HG03097 (cell line): ENCODE measurements around the gene PSMG3.

Experiments
- ATAC-seq: cut with Tn5 transposase; IDR thresholded peaks from one replicate; pipeline ENCODE4 v1.9.1; 2021; ENCODE audit not compliant: unreplicated experiment, low FRiP score

The PSMG3 gene

DNA sequence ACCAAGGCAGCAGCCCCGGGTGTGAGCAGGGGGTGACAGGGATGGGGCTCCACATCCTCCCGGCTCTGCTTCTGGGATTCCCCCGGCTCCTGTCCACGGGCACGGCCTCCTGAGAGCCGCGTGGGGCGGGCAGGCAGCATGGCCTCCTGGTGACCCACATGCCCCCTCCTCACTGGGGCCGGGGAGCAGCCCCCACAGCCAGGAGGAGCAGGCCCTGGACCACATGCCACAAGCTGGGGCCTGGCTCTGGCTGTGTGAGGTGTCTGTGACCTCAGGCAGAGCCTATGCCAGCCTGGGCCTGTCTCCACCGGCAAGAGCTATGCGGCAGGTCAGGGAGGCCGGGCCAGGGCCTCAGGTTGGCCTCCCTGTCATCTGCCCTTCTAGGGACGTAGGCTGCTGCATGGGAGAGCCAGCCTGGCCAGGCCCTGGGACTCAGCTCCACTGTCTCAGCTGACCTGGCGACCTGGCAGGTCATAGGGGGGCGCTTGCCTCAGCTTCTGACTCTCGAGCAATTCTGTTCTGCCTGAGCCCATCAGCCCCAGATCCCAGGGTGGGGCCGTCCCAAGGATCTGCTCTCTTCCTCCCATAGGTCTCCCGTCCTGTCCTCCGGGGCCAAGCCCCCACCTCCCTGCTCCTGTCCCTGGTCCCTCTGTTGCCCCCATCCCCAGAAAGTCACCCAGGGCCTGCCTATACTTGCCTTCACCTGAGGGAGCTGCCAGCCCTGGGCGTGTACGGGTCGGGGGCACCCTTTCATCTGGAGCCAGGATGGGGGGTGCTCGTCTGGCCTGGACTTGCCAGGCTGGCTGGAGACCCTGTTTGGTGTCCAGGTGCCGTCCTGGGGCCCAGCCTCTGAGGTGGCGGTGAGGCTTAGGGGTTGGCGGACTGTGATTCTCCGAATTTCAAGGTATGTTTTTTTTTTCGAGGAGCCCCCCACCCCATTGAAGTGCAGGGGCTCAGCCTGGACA, 9.9 kb downstream of the PSMG3 start:
- ATAC-seq, result no peak

DNA sequence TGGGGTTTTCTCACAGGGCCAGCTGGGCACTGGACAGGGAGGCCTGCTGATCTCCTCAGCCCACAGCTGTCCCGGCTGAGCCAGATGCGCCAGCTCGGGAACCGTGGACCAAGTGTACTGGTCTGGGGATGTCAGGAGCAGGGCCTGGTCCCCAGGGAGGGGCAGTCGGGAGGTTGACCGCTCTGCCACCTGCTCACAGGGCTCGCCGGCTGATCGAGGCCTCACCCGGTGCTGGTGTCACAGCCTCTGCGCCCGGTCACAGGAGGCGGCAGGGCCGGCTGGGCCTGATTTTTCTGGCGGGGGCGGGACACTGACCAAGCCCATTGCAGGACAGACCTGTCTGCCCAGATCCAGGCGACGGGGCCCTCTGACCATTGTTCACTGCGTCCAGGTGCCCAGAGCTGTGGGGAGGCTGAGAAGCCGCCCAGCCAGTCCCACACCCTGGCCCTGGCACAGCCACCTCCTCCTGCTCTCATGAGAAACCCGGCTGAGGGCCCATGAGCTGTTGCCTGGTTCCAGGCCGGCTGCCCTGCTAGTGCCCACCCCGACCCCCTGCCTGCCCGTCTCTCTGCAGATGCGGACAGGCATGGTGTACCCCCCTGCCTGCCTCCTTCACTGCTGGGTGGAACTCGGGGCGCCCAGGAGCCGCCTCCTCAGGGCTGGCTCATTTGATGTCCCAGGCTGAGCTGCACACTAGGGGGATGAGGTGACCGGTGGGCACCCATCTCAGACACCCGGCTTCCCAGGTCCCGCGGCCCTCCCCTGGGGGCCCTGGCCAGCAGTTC, 10.8 kb downstream of the PSMG3 start:
- no peak for ATAC-seq

DNA sequence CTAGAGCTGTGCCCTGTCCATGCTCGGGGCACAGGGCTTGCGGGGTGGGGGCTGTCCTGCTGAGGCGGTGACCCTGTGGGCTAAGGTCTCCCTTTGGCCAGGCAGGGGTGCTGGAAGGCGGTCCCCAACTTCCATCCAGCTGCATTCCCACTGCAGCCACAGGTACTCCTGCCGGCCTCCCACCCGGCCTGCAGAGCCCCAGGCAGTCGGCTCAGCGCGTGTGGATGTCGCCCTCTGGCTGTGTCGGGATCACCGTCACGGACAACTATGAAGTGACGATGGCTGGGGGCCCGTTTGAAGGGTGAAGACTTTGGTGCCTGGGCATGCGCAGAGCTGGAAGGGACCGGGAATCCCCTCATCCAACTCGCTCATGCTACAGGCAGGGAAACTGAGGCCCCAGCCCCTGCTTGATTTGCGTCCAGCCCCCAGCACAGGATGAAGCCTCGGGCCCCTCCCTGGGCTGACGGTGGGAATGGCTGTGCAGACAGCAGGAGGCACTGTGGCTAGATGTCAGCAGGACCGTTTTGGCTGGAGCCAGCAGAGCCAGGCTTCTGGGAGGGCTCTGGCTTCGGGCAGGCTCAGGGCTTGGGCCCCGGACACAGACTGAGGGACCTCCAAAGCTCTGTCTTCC, 11.5 kb downstream of the PSMG3 start:
- no peak for ATAC-seq

DNA sequence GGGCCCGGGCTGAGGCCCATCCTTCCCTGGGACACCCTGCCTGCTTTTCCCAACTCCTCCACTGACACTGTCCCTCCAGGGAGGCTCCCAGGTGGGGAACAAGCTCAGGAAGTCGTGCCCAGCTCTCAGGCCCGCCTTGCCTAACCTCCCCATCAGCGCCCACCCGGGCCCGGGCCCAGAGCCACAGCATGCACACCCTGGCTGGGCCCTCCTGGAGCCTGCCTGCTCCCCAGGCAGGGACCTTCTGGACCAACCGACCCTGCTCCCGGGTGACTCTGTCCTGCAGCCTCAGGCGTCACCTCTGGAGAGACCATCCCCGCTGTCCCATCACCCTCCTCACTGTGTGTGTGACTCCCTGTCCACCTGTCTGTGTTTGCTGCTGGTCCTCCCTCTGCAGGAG, 12.1 kb downstream of the PSMG3 start:
- ATAC-seq, result no peak

DNA sequence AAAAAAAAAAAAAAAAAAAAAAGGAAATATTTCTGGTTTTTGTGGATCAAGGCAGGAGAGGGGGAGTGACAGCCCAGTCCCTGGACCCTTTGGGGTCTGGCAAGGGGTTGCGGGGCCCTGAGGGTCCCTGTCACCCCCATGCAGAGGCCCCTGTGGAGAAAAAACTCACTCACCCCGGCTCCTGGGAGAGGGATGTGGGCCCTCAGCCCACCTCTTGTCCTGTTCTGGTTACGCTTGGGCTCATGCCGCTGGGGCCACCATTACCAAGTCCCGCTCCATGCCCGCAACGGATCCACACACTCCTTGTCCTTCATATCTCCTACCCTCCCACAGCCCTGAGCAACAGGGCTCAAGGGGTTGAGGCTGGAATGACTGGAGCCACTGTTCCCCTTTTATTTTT, 12.8 kb downstream of the PSMG3 start:
- ATAC-seq, result no peak

DNA sequence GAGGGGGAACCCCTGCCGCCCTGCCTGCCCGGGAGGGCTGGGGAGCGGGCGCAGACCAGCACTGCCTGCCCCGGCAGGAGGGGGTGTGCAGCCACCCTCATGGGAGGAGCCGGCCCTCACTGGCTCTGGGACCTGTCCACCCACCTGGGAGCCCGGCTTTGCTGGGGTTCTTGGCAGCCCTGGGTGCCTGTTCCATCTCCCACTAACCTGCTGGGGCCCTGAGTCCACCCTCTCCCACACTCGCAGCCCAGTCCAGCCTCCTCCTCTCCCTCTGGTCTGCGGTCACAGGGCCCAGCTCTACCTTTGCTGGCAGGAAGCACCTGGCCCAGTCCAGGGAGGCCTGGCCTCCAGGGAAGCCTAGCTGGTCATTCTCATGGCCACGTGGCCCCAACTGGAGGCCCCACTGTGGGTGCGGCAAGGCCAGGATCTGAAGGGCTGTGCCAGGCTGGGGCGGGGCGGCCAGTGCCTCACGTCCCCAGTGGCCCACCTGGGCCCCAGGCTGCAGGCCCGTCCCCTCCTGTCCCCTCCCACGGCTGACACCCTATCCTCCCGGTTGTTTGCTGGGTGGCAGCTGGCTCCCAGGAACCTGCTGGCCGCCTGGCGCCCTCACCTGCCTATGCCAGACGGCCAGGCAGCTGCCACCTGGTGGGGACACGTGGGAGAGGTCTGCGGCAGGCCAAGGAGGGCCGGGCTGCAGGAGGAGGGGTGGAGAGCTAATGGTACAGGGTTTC, 13.9 kb downstream of the PSMG3 start, which contains the start of gene TMEM184A:
Gene TMEM184A (minus strand): TSS at position 393 of the 731 bp plus-strand sequence. CDS start 721 bp downstream, outside the sequence.
- ATAC-seq, result no peak

DNA sequence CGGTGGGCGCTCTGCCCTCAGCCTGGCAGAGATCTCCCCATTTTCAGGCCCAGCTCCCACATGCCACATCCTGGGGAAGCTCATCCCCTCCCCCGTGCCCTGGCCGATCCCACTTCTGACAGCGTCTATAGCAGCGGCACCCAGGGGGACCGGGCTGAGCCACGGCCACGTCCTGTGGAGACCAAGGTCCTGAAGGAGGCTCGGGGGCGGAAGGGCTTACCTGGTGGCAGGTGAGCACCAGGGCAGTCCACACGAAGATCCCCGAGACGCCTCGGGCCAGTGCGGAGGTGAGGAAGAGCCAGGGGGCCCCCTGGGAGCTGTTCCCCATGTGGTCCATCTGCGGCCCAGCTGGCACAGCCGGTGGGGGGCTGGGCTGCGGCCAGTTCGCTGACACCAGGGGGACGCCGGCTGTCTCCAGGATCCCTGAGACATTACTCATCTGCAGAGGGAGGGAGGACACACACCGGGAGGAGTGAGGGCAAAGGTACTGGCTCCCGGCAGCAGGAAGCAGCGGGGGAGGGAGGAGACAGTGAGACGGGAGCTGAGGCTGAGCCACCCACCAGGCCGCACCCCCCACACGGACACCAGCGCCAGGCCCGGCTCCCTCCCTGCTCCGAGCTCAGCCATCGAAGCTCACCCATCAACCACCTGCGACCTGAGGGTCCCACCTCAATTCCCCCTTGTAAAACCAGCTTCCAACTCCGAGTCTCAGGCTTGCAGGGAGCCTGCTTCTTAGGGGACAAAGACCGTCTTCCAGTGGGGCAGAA, 14.6 kb downstream of the PSMG3 start:
- no peak for ATAC-seq

DNA sequence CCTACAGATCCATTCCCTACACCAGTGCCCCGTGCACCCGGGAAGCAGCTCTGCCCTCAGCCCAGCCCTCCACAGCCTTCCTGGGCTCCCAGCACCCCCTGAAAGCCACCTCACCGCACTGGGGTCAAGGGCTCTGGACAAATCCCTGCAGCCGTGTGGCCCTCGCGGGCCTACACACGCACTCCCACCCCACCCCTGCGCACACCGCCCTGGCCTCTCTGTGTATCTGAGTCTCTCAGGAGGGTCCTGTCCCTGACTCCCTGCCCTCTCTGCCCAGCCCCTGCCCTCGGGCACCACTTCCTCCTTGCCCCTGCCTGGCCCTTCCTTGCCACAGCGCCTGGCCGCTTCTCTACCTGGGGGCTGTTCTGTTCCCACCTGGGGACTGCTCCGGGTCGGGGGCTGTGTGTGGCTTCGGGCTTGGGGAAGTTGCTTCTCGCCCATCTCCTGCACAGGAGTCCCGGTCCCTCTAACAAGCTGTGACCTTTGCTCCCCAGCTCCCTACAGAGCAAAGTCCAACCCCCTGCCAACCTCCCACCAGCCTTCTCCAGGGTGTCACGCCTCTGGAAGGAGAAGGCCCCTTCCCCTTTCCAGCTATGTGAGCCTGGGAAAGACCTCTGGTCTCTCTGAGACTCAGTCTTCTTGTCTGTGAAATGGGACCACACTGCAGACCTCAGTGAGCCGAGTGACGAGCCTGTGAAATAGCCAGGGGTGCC, 15.3 kb downstream of the PSMG3 start:
- ATAC-seq, result no peak

DNA sequence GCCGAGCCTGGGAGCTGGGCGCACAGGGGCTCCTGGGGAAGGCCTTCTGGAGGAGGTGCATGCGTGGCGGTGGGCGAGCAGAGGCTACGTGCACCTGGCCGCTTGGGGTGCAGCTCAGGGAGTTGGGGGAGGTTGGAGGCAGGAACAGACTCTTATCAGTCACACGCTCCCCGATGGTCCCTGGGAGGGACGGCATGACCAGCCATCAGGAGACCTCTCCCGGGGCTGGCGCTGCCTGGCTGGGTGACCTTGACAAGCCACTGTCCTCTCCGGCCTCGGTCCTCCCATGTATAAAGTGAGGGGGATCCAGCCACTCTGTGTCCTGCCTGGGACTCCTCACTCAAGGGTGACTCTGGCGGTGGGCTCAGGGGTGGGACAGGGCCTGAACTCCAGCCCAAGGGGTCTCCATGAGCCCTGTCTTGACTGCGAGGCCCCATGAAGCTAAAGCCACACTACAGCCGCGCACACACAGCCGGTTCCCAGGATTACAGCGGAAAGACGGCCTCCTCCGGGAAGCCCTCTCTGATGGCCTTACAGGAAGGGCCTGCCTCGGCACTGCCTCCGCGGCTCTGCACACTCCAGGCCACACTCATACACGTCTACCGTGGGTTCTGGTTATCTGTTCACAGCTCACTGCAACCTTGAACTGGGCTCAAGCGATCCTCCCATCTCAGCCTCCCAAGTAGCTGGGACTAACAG, 16.2 kb downstream of the PSMG3 start:
- ATAC-seq, result no peak

DNA sequence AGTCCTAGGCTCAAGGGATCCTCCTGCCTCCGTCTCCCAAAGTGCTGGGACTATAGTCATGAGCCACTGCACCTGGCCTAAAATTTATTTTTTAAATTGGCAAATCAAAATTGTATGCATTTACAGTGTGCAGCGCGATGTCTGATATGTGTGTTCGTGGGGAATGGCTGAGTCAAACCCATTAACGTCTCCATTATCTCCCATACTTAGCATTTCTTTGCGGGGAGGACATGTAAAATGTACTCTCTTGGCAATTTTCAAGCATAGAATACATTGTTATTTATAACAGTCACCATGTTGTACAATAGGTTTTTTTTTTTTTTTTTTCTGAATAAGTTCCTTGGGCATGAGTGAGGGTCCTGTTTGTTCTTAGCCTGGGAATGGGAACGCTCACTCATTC, 17.6 kb downstream of the PSMG3 start:
- ATAC-seq, result no peak

DNA sequence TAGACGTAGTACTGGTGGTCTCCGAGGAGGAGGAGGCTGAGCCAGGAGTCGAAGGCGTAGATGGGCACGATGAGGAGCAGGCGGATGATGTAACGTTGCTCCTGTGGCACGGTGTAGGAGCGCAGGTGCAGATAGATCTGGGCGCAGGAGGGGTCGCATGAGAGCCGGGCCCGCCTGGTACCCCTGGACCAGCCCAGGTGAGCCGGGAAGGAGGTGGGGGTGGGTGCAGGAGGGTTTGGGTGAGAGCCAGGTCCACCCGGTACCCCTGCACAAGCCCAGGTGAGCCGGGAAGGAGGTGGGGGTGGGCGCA, 19.0 kb downstream of the PSMG3 start:
- ATAC-seq, result no peak

DNA sequence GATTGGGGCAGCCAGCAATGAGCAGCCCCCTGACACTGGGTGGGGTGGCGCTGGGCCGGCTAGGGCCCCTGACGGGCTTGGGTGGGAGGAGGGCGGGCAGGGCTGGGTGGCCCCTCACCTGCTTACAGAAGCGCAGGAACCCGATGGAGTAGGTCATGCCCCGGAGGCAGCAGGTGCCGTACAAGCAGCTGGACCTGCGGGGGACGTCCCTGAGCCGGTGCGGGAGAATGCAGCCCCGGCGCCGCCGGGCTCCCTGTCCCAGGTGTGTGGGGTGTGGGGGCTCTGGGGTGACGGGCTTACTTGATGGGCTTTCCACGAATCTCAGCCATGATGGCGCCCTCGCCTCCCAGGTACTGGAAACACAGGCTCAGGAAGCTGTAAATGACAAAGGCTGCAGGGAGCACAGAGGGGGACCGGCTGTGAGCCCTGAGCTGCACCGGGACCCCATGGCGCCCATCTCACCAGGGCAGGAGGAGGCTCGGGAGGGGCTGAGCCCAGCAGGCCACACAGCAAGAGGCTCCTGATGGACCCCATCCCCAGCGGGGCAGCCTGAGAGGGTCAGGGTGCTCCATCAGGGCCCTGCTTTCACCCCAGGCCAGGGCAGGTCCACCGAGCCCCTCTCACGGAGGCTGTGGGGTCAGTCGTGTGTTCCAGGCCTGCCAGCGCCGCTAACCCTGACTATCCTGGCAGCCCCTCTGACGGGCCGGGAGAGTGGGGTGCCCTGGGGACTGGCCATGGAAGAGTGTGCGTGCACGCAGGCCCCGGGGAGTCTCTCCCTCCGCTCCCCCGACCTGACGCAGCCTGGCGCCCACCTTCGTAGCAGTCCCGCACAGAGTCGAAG, 19.6 kb downstream of the PSMG3 start:
- no peak for ATAC-seq

DNA sequence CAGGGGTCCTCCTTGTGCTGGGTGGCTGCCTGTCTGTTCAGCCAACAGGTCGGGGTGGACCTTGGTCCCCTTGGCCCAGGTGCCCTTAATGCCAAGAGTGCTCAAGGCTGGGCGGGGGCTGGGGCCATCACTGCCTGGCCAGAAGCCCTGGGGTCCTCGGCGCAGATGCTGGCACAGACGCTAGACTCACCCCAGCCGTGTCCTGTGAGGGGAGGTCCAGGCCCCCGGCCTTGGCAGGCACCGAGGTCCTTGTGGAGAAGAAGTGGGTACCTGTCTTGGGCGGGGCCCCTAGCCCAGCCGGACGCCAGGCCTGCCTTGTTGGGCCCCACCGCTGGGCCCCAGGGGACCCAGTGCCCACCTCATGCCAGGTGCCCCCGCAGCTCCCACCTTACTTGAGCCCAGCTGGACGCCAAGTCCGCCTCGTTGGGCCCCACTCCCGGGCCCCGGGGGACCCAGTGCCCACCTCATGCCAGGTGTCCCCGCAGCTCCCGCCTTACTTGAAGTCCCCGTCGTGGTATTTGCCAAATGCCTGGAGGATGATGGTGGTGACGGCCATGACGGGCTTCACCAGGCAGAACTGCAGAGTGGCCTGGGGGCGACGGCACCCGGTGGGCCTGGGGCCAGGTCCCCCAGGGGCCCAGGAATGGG, 20.4 kb downstream of the PSMG3 start:
- no peak for ATAC-seq

DNA sequence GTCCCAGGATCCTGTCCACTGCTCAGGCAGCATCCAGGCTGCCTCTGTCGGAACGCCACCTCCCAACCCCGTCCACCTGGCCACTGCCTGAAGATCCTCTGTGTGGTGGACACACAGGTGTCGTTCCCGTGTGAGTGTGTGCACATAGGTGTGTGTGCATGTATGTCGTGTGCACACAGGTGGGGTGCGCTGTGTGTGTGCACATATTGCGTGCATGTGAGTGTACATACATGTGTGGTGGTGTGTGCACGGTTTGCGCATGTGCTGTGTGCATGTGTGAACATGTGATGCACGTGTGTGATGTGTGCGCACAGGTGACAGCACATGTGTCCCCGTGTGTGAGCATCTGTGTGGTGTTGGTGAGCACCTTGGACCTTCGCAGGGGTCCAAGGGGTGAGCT, 20.9 kb downstream of the PSMG3 start:
- no peak for ATAC-seq

DNA sequence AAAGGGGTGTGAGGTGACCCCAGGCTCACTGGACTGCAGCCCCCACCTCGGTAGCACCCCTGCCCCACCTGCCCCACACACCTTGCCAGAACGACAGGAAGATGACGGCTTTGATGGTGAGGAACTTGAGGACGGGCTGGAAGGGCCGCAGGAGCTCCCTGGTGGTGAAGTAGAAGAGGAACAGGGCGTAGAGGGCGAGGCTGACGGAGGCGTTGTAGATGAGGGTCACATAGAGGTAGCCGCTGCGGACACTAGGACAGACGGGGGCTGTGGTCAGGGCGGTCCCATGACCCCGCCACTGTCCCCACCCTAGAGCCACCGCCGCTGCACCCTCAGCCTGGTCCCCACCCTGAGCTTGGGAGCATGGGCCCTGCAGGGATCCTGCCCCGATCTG, 21.4 kb downstream of the PSMG3 start:
- ATAC-seq, result no peak

DNA sequence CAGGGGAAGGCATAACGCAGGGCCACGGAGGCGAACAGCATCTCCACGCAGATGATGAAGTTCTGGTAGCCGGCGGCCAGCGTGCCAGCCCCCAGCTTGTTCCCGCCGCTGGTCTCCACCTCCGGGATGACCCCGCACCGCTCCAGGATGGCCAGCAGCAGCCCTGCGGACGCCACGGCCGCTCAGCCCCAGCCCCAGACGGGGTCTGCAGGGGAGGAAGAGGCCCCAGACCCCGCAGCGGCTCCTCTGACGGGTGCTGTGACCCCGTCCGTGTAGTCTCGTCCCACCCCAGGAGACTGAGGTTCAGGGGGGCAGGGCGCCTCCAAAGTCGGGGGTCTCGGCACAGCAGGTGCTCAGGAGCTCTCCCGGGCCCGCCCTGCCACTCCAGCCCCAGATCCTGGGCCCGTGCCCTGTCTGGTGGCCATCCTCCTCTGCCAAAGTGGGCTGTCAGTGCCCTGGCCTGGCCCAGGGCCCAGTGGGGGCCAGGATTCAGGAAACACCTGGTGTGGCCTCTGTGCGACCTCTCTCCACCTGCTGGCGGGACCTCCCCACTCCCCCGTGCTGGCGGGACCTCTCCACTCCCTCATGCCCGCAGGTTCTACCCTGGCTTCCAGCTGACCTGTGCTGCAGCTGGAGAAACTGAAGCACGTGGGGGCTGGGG, 21.9 kb downstream of the PSMG3 start:
- ATAC-seq, result no peak
